Measurements from ENCODE around the gene TMEM184B. TPM values are rescaled to one million over a fixed set of nuclear protein-coding genes. Genes with fewer than 3 reads are reported as not detected.

TMEM184B gene
- polyA plus RNA-seq, 1 donor (not counting 4 experiments of a cell fraction or from before 2014, with no cell fraction given), result 18.8 TPM

GRCh38 chr22:38220163-38220562 is 52.6 kb downstream of the TMEM184B start:
- Histone ChIP-seq H3K4me3 (ENCODE audit: control insufficient read depth in 2 of 3, extremely low read depth in 1 of 3, insufficient read depth in 2 of 3, low read depth in 1 of 3, low read length in 3 of 3) (no peak overlapping the region), H3K9me1 (ENCODE audit: control insufficient read depth, extremely low read depth, insufficient read depth, low read length) (peaks cover 4% of the 10 kb centered on the region), H3K27me3 (ENCODE audit: control insufficient read depth, extremely low read depth, insufficient read depth, low read length) (no peaks in the 10 kb centered on the region), H3K27ac (ENCODE audit: control insufficient read depth, insufficient read depth, low read length) (peak overlapping the region; percentile 99), H3K79me2 (ENCODE audit: control insufficient read depth, insufficient read depth, low read length) (no peaks in the 10 kb centered on the region), H4K20me1 (ENCODE audit: control insufficient read depth, extremely low read depth, insufficient read depth, low read length) (no peaks in the 10 kb centered on the region), H3K4me2 (ENCODE audit: control insufficient read depth, extremely low read depth, insufficient read depth, low read depth, low read length) (no peak overlapping the region), H3K9ac (ENCODE audit: control insufficient read depth, extremely low read depth, insufficient read depth, low read length) (peak overlapping the region; percentile 87), H3K4me1 (ENCODE audit: control insufficient read depth, extremely low read depth, insufficient read depth, low read length) (peaks cover 52% of the 10 kb centered on the region), H3K9me3 (ENCODE audit: control insufficient read depth, low read depth, low read length) (no peaks in the 10 kb centered on the region), H3K36me3 (ENCODE audit: control insufficient read depth in 2 of 2, extremely low read depth in 1 of 2, insufficient read depth in 2 of 2, low read length in 2 of 2) (peaks cover 8 to 22% of the 10 kb centered on the region in 2 experiments), H2AFZ (ENCODE audit: control insufficient read depth, low read length) (no peak overlapping the region)
- DNase-seq (ENCODE audit: low read depth, low spot score) (no peak), FAIRE-seq (no peak)
- dilution Hi-C loops (cut with MboI; ENCODE audit: extremely low pct_ligation_motif_present, low sequenced_read_pairs), result no loop called here
- TF ChIP-seq CTCF (optimal IDR thresholded peaks at IDR 0.05 in 1 of 3, IDR thresholded peaks at IDR 0.05 in 1 of 3, conservative IDR thresholded peaks at IDR 0.05 in 1 of 3; ENCODE audit: extremely low read depth in 1 of 3, insufficient read depth in 2 of 3, low read length in 3 of 3), result no peak
- TF ChIP-seq EZH2 (IDR thresholded peaks at IDR 0.05; ENCODE audit: low read length), result no peak

DNA sequence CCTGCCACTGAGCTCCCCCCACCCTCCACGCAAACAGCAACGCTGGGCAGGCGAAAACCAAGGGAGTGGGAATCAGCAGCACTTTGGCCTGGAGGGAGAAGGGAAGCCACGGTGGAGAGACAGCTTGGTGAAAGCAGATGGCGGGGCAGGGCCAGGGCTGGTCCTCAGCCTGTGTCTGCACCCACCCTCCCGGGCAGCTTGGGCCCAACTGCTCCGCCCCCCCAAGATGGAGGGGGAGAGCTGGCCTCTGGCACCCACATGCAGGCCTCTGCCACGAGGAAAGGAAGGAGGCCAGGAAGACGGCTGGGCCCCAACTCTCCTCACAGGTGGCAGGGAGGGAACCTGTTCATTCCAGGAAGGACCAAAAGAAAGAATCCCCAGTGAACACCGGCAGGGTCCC is 53.2 kb downstream of the TMEM184B start:
- Histone ChIP-seq H3K27me3 (ENCODE audit: control insufficient read depth, extremely low read depth, insufficient read depth, low read length) (no peaks in the 10 kb centered on the region), H3K4me1 (ENCODE audit: control insufficient read depth, extremely low read depth, insufficient read depth, low read length) (peaks cover 52% of the 10 kb centered on the region), H3K9me1 (ENCODE audit: control insufficient read depth, extremely low read depth, insufficient read depth, low read length) (peaks cover 4% of the 10 kb centered on the region), H3K36me3 (ENCODE audit: control insufficient read depth in 2 of 2, extremely low read depth in 1 of 2, insufficient read depth in 2 of 2, low read length in 2 of 2) (peaks cover 11 to 21% of the 10 kb centered on the region in 2 experiments), H4K20me1 (ENCODE audit: control insufficient read depth, extremely low read depth, insufficient read depth, low read length) (no peaks in the 10 kb centered on the region), H3K27ac (ENCODE audit: control insufficient read depth, insufficient read depth, low read length) (peak overlapping the region; percentile 99), H3K9ac (ENCODE audit: control insufficient read depth, extremely low read depth, insufficient read depth, low read length) (peak overlapping the region; percentile 87), H3K9me3 (ENCODE audit: control insufficient read depth, low read depth, low read length) (no peaks in the 10 kb centered on the region), H2AFZ (ENCODE audit: control insufficient read depth, low read length) (no peak overlapping the region), H3K4me2 (ENCODE audit: control insufficient read depth, extremely low read depth, insufficient read depth, low read depth, low read length) (peak overlapping the region; percentile 27), H3K4me3 (ENCODE audit: control insufficient read depth in 2 of 3, extremely low read depth in 1 of 3, insufficient read depth in 2 of 3, low read depth in 1 of 3, low read length in 3 of 3) (no peak overlapping the region), H3K79me2 (ENCODE audit: control insufficient read depth, insufficient read depth, low read length) (no peaks in the 10 kb centered on the region)
- FAIRE-seq (no peak), DNase-seq (ENCODE audit: low read depth, low spot score) (no peak)
- dilution Hi-C loops (cut with MboI; ENCODE audit: extremely low pct_ligation_motif_present, low sequenced_read_pairs), result no loop called here
- TF ChIP-seq CTCF (optimal IDR thresholded peaks at IDR 0.05 in 1 of 3, IDR thresholded peaks at IDR 0.05 in 1 of 3, conservative IDR thresholded peaks at IDR 0.05 in 1 of 3; ENCODE audit: extremely low read depth in 1 of 3, insufficient read depth in 2 of 3, low read length in 3 of 3), result no peak
- TF ChIP-seq EZH2 (IDR thresholded peaks at IDR 0.05; ENCODE audit: low read length), result no peak

Measured in keratinocyte (primary cell).